HCT116 (cell line): ENCODE measurements around the gene KIAA0319L.

Experiments
- EZH2phosphoT487 ChIP-seq: fragments of 200-600 bp; IDR thresholded peaks from 2 replicates; pipeline ENCODE4 v1.6.1; 2018; ENCODE audit warnings: antibody characterized with exemption, borderline replicate concordance
- POLR2A ChIP-seq: IDR thresholded peaks from 2 replicates; pipeline ENCODE4 v1.7.0; 2011; ENCODE audit warnings: borderline replicate concordance; ENCODE audit not compliant: insufficient read depth, insufficient read length; ENCODE audit errors: extremely low read depth
- POLR2AphosphoS5 ChIP-seq: IDR thresholded peaks from 2 replicates; pipeline ENCODE4 v1.6.1; 2011; ENCODE audit warnings: mild to moderate bottlenecking, low read depth, low read length, moderate library complexity
- RAD21 ChIP-seq: IDR thresholded peaks from 2 replicates; pipeline ENCODE4 v1.6.1; 2012; ENCODE audit warnings: low read depth, mild to moderate bottlenecking
- TF ChIP-seq, protein P1 (sequence below), 3 experiments: fragments of 200-600 bp in 1 of 3; sonication (generic) in 1 of 3; IDR thresholded peaks in 2 of 3; conservative IDR thresholded peaks in 1 of 3; 2 replicates each; pipeline ENCODE4 v1.5.1; 2012 to 2017; ENCODE audit warnings: low read depth in 2 of 3, low read length in 2 of 3, antibody characterized with exemption in 1 of 3, borderline replicate concordance in 1 of 3, control low read depth in 1 of 3, mild to moderate bottlenecking in 1 of 3, mixed read lengths in 1 of 3, mixed run types in 1 of 3, moderate library complexity in 1 of 3; ENCODE audit not compliant: insufficient read depth in 1 of 3
- TF ChIP-seq, protein P2 (sequence below): IDR thresholded peaks from 2 replicates; pipeline ENCODE4 v1.6.1; 2012

- TF ChIP-seq, protein P1, sequence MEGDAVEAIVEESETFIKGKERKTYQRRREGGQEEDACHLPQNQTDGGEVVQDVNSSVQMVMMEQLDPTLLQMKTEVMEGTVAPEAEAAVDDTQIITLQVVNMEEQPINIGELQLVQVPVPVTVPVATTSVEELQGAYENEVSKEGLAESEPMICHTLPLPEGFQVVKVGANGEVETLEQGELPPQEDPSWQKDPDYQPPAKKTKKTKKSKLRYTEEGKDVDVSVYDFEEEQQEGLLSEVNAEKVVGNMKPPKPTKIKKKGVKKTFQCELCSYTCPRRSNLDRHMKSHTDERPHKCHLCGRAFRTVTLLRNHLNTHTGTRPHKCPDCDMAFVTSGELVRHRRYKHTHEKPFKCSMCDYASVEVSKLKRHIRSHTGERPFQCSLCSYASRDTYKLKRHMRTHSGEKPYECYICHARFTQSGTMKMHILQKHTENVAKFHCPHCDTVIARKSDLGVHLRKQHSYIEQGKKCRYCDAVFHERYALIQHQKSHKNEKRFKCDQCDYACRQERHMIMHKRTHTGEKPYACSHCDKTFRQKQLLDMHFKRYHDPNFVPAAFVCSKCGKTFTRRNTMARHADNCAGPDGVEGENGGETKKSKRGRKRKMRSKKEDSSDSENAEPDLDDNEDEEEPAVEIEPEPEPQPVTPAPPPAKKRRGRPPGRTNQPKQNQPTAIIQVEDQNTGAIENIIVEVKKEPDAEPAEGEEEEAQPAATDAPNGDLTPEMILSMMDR (IDR thresholded peaks at IDR 0.05 in 2 of 3, conservative IDR thresholded peaks at IDR 0.05 in 1 of 3; ENCODE audit: borderline replicate concordance in 1 of 3, insufficient read depth in 1 of 3, low read depth in 2 of 3, low read length in 2 of 3): peak in 1 of 3 experiments; percentile 37; a peak in 1 of 6 replicates
- TF ChIP-seq POLR2A (no peak), POLR2AphosphoS5 (no peak), EZH2phosphoT487 (no peak), RAD21 (no peak)
- TF ChIP-seq, protein P2, sequence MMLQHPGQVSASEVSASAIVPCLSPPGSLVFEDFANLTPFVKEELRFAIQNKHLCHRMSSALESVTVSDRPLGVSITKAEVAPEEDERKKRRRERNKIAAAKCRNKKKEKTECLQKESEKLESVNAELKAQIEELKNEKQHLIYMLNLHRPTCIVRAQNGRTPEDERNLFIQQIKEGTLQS: no peak
Observed at GRCh38 chr1:35454616-35455015, 102.6 kb downstream of the KIAA0319L start.
